HG03442 (cell line): ENCODE data around the gene CALHM5.
A peak's percentile ranks its signal among the peaks of the same experiment; 100 is the strongest.
"Not testable (repeated sequence)": the region's sequence is repeated elsewhere in the genome, so short reads cannot be mapped to it uniquely, and the experiment has no call there.

ENCODE experiments used
- ATAC-seq: cut with Tn5 transposase; IDR thresholded peaks from one replicate; pipeline ENCODE4 v1.9.1; 2021; ENCODE audit warnings: mild to moderate bottlenecking, moderate library complexity; ENCODE audit not compliant: unreplicated experiment

Gene CALHM5, protein sequence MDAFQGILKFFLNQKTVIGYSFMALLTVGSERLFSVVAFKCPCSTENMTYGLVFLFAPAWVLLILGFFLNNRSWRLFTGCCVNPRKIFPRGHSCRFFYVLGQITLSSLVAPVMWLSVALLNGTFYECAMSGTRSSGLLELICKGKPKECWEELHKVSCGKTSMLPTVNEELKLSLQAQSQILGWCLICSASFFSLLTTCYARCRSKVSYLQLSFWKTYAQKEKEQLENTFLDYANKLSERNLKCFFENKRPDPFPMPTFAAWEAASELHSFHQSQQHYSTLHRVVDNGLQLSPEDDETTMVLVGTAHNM

GRCh38 chr6:116511424-116512110 is at the start of gene CALHM5:
TSS of gene CALHM5 (plus strand) at chr6:116511639. CDS start at chr6:116511697, 58 bp downstream.
- ATAC-seq = no peak

- ATAC-seq = peak; percentile 77
Observed at GRCh38 chr6:116461932-116462885, 49.2 kb upstream of the CALHM5 start.

GRCh38 chr6:116463301-116463700 is 48.1 kb upstream of the CALHM5 start:
- ATAC-seq = no peak

DNA sequence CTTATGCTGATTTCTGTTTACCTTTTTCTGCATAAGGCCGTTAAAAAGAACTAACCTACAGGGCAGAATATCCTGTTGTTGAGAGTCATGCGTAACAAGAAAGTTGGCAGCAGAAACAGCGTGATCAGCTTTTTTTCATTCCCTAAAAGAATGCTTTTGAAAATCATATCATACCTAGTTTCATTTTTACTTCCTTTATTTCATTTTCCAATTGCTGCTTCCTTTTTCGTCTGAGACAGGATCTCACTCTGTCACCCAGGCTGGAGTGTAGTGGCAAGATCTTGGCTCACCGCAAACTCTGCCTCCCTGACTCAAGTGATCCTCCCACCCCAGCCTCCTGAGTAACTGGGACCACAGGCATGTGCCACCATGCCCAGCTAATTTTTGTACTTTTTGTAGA is 46.2 kb upstream of the CALHM5 start:
- ATAC-seq = no peak

DNA sequence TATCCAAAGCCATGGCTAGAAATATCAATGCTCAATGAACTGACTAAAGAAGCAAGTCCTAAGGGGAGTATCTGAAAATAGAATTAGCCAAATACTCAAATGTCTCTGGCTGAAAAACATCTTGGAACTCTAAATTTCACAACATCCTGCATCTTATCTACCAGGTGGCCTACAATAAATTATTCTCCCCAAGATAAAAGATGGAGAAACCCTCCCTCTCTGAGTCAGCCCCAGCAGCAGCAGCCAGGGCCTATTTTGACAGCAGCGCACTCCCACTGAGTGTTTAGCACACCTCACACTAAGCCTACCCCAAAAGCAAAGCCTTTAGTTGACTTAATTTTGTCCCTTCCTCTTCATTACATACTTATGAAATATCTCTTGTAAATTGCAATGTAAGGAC is 44.3 kb upstream of the CALHM5 start:
- ATAC-seq = no peak

DNA sequence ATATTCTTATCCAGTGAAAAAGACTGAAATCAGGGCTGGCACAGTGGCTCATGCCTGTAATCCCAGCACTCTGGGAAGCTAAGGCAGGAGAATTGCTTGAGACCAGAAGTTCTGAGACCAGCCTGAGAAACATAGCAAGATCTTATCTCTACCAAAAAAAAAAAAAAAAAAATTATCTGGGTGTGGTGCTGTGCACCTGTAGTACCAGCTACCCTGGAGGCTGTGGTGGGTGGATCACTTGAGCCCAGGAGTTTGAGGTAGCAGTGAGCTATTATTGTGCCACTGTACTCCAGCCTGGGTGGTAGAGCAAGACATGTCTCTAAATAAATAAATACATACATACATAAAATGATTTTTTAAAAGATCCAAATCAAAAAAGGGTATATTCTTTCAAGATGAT is 43.9 kb upstream of the CALHM5 start:
- ATAC-seq = no peak

- ATAC-seq = no peak
Observed at GRCh38 chr6:116468293-116468692, 43.1 kb upstream of the CALHM5 start.

DNA sequence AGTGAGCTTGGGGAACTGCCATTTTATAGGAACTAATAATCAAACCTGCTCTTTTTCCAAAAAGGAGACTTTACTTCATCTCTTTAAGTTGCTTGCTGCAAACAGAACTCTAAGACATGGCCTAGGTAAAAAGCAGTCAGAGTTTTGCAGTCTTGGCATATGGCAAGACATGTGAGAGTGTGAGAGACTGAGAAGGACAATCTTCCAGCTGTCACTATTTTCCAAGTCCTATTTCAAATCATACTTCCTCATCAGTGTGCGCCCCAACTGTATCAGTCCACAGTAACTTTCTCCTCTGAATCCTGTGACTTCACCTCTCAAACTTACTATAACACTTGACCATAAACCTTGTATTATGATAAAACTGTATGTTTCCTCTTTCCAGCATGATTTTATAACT is 39.9 kb upstream of the CALHM5 start:
- ATAC-seq = no peak

- no peak for ATAC-seq
Observed at GRCh38 chr6:116472706-116473105, 38.7 kb upstream of the CALHM5 start.

DNA sequence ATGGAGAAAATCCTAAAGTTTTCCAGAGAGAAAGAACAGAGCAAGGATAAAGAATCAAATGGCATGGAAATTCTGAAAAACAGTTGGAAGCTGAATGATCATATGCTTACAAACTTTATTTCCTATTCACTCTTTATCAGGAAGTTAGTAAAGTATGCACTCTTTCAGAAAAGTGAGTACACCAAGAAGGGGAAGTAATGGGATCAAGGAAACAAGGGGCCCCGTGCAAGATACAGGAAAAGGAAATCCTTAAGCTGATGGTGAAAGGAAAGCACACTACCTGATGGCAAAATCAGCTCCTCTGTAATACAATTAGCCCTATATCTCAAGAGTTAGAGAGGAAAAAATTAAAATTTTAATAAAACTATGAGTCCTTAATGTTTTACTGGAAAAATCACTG is 36.3 kb upstream of the CALHM5 start:
- ATAC-seq = no peak

- peak; percentile 100 for ATAC-seq
Observed at GRCh38 chr6:116476002-116476678, 35.3 kb upstream of the CALHM5 start.

- no peak for ATAC-seq
Observed at GRCh38 chr6:116482780-116483179, 28.7 kb upstream of the CALHM5 start.

GRCh38 chr6:116483616-116484015 is 27.8 kb upstream of the CALHM5 start:
- no peak for ATAC-seq

DNA sequence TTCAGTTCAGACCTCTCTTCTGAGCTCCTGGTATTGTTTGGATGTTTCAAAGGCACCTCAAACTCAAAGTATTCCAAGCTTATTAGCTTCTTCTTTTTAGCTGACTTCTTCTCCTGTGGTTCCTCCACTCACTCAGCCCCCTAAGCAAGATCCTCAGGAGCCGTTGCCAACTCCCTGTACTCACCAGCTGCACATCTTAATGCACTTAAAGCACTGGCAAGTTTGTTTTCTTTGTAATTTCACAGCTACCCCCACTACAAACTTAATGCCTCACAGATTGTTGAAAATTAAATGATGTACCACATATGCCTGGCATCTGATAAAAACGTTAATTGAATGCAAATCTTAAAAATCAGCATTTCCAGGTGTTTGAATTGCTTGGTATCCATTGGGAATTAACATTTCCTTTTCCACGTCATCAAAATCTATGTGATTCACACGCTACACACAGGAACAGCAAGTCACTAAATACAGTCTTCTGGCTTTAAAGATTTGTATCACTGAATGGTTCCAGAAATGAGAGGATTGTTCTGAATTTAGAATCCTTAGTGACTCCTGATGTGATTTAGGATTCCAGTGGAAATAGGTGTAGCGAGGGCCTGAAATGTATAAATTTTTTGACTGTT is 25.8 kb upstream of the CALHM5 start:
- no peak for ATAC-seq

GRCh38 chr6:116491610-116492330 is 19.7 kb upstream of the CALHM5 start:
- no peak for ATAC-seq

DNA sequence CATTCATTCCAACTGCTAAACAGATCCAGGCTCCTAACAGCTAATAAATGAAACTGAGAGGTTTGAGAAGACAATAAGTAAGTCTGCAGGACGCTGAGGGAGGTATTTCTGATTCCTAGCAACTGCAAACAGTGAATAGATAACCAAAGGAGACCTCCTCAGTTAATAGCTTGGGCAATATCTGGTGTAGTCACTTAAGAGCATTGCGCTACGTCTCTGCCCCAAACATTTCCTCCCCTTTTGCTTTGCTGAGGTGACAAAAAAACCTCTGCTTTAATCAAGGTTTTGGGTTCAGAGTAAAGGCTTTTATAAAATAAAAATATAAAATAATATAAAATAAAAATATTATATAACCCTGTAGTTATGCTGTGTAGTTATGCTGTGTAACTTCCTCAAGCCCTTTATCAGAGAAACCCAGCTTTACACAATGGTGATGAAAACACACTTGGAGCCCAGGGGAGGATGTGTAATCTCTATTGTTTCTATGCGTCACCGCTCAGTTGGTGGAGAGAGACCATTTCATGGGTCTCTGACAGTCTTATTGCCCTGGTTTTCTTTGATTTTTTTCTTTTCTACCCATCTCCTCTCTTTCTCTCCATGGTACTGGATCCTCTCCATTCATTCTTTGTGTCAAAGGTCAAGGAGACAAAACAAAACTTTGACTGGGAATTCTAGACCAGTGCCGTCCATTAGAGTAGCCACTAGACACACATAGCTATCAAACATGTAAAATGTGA is 18.9 kb upstream of the CALHM5 start:
- no peak for ATAC-seq

DNA sequence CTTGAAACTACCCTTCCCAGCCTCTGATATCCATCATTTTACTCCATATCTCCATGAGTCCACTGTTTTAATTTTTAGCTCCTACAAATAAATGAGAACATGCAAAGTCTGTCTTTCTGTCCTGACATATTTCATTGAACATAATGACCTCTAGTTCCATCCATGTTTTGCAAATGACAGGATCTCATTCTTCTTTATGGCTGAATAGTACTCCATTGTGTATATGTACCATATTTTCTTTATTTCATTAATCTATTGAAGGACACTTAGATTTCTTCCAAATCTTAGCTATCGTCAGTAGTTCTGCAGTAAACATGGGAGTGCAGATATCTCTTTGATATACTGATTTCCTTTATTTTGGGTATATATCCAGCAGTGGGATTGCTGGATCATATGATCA is 16.3 kb upstream of the CALHM5 start:
- not testable (repeated sequence) for ATAC-seq

- no peak for ATAC-seq
Observed at GRCh38 chr6:116497113-116497676, 14.2 kb upstream of the CALHM5 start.

DNA sequence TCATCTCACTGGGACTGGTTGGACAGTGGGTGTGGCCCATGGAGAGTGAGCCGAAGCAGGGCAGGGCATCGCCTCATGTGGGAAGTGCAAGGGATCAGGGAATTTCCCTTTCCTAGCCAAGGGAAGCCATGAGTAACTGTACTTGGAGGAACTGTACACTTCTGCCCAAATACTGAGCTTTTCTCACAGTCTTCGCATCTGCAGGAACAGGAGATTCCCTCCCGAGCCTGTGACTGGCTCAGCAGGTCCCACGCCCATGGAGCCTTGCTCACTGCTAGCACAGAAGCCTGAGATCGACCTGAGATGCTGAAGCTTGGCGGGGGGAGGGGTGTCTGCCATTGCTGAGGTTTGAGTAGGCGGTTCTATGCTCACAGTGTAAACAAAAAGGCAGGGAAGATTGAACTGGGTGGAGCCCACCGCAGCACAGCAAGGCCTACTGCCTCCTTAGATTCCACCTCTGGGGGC is 10.4 kb upstream of the CALHM5 start:
- ATAC-seq = no peak
